ENCODE data around the gene GSK3A.

DNA sequence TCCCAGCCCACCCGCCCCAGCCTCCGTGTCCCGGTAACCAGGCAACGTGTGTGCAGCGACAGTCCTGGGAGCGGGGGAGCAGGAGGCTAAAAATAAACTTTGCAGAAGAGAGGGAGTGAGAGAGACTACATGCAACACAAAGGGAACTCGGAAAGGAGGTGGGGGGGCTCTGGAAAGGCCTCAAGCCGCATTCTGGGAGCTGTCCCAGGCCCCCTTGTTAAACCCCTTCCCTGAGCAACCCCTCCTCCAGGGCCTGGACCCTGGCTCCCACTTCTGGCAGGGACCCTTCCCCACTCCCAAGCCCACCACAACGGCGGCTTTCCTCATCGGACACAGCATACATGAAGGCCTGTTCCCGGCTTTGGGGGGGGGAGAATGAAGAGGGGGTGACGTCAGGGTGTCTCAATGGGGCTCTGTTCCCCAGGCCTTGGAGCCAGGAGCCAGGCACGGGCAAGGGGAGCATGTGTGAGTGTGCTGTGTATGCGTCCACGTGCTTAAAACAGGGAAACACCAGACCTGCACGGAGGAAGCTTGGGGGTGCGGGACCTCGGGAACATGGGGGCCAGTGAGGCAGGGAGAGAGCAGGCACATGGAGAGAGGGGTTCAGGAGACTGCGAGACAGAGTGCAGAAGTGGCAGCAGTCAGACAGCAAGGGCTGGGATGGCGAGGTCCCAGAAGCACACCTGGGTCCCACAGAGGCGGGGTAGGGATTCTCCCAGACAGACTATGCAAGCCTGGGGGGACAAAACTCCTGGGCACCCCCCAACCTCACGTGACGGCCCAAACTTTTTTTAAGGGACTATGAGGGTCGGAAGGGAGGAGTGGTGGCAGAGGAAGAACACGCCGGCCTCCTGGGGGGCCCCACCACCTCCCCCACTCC is 10.2 kb upstream of the GSK3A start:
- TF ChIP-seq, protein P1, sequence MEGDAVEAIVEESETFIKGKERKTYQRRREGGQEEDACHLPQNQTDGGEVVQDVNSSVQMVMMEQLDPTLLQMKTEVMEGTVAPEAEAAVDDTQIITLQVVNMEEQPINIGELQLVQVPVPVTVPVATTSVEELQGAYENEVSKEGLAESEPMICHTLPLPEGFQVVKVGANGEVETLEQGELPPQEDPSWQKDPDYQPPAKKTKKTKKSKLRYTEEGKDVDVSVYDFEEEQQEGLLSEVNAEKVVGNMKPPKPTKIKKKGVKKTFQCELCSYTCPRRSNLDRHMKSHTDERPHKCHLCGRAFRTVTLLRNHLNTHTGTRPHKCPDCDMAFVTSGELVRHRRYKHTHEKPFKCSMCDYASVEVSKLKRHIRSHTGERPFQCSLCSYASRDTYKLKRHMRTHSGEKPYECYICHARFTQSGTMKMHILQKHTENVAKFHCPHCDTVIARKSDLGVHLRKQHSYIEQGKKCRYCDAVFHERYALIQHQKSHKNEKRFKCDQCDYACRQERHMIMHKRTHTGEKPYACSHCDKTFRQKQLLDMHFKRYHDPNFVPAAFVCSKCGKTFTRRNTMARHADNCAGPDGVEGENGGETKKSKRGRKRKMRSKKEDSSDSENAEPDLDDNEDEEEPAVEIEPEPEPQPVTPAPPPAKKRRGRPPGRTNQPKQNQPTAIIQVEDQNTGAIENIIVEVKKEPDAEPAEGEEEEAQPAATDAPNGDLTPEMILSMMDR (IDR thresholded peaks at IDR 0.05) = no peak
- peak in 1 of 2 donors; percentile 25 for TF ChIP-seq POLR2A (IDR thresholded peaks at IDR 0.05)
